Sigmoid colon (tissue), 4 donors: ENCODE data around the gene SLC30A7.

ENCODE experiments used
- EP300 ChIP-seq, 4 donors: sonication (generic); formaldehyde crosslinking; IDR thresholded peaks; one replicate each; pipeline ENCODE4 v1.6.1; 2017; ENCODE audit warnings: antibody characterized with exemption in 4 of 4
- TF ChIP-seq, protein P1 (sequence below), 4 experiments: fragments of 450-650 bp in 3 of 4; fragments of 200-600 bp in 1 of 4; IDR thresholded peaks; one replicate each; pipeline ENCODE4 v1.5.1; 2016 to 2019; ENCODE audit warnings: antibody characterized with exemption in 4 of 4, mild to moderate bottlenecking in 3 of 4, moderate library complexity in 2 of 4

- TF ChIP-seq, protein P1, sequence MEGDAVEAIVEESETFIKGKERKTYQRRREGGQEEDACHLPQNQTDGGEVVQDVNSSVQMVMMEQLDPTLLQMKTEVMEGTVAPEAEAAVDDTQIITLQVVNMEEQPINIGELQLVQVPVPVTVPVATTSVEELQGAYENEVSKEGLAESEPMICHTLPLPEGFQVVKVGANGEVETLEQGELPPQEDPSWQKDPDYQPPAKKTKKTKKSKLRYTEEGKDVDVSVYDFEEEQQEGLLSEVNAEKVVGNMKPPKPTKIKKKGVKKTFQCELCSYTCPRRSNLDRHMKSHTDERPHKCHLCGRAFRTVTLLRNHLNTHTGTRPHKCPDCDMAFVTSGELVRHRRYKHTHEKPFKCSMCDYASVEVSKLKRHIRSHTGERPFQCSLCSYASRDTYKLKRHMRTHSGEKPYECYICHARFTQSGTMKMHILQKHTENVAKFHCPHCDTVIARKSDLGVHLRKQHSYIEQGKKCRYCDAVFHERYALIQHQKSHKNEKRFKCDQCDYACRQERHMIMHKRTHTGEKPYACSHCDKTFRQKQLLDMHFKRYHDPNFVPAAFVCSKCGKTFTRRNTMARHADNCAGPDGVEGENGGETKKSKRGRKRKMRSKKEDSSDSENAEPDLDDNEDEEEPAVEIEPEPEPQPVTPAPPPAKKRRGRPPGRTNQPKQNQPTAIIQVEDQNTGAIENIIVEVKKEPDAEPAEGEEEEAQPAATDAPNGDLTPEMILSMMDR (IDR thresholded peaks at IDR 0.05) = no peak
- TF ChIP-seq EP300 (IDR thresholded peaks at IDR 0.05) = no peak
Observed at GRCh38 chr1:101003012-101003650, 107.2 kb downstream of the SLC30A7 start.
